MM.1S (cell line): Measurements from ENCODE around the gene CDK6.

Experiments
- EZH2 ChIP-seq: fragments of 300-600 bp; sonication (generic); optimal IDR thresholded peaks from 2 replicates; pipeline ENCODE3; 2017; ENCODE audit warnings: low read depth, mild to moderate bottlenecking, antibody characterized with exemption, low read length, mixed read lengths
- EZH2phosphoT487 ChIP-seq: fragments of 300-600 bp; sonication (generic); IDR thresholded peaks from 2 replicates; pipeline ENCODE4 v1.6.1; 2018; ENCODE audit warnings: antibody characterized with exemption, low read length
- TF ChIP-seq, protein P1 (sequence below): fragments of 300-600 bp; sonication (generic); IDR thresholded peaks from 2 replicates; pipeline ENCODE4 v1.5.1; 2016; ENCODE audit warnings: antibody characterized with exemption, low read length, mixed read lengths

DNA sequence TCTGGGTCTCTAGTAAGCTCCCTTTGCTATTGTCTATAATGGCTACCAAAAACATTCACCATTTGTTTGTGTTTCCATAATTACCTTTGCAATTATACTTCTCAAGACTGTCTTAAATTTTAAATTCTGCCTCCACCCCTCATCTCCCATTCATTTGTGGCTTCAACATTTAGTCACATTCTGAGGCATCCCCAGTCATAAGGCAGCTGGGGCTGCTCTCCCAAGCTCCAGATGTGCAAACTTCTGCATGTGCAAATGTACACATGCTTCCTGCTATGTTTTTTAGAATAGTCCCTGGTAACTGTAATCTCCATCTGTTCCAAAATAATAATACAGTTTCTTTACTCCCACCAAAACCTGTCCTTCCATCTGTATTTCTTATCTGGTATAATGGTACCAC, 97.3 kb downstream of the CDK6 start:
- TF ChIP-seq EZH2 = no peak
- TF ChIP-seq, protein P1, sequence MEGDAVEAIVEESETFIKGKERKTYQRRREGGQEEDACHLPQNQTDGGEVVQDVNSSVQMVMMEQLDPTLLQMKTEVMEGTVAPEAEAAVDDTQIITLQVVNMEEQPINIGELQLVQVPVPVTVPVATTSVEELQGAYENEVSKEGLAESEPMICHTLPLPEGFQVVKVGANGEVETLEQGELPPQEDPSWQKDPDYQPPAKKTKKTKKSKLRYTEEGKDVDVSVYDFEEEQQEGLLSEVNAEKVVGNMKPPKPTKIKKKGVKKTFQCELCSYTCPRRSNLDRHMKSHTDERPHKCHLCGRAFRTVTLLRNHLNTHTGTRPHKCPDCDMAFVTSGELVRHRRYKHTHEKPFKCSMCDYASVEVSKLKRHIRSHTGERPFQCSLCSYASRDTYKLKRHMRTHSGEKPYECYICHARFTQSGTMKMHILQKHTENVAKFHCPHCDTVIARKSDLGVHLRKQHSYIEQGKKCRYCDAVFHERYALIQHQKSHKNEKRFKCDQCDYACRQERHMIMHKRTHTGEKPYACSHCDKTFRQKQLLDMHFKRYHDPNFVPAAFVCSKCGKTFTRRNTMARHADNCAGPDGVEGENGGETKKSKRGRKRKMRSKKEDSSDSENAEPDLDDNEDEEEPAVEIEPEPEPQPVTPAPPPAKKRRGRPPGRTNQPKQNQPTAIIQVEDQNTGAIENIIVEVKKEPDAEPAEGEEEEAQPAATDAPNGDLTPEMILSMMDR = no peak
- no peak for TF ChIP-seq EZH2phosphoT487
